ENCODE data around the gene NPPC. TPM values are rescaled to one million over a fixed set of nuclear protein-coding genes. Genes with fewer than 3 reads are reported as not detected.

Gene NPPC
- polyA plus RNA-seq, 1 of the 3 experiments (the other 2 are of a cell fraction) = not detected

GRCh38 chr2:231932985-231933915 is 7.1 kb upstream of the NPPC start:
- no peak for DNase-seq
- no peak for TF ChIP-seq PBX3 (IDR thresholded peaks at IDR 0.05)
- no peak for TF ChIP-seq TAF1 (IDR thresholded peaks at IDR 0.05; ENCODE audit: borderline replicate concordance, low read depth, low read length)
- TF ChIP-seq FOSL2 (IDR thresholded peaks at IDR 0.05; ENCODE audit: borderline replicate concordance, low read depth) = no peak
- TF ChIP-seq ZBTB33 (IDR thresholded peaks at IDR 0.05; ENCODE audit: borderline replicate concordance, low read depth) = no peak
- no peak for TF ChIP-seq TEAD4 (IDR thresholded peaks at IDR 0.05; ENCODE audit: borderline replicate concordance, insufficient read depth)
- no peak for TF ChIP-seq GABPA (IDR thresholded peaks at IDR 0.05; ENCODE audit: low read depth)
- no peak; the same call in 1 of the 2 replicates for TF ChIP-seq CTCF (IDR thresholded peaks at IDR 0.05)
- no peak for TF ChIP-seq EP300 (IDR thresholded peaks at IDR 0.05; ENCODE audit: borderline replicate concordance in 1 of 2, low read depth in 1 of 2, low read length in 1 of 2)
- no peak for TF ChIP-seq EZH2phosphoT487 (IDR thresholded peaks at IDR 0.05; ENCODE audit: borderline replicate concordance, low read depth)
- H3K4me3 ChIP-seq (ENCODE audit: low read depth in 2 of 2, low read length in 1 of 2) = no peak overlapping the region
- H3K9me3 ChIP-seq = no peaks in the 10 kb centered on the region
- H3K9ac ChIP-seq = no peak overlapping the region
- H2AFZ ChIP-seq (ENCODE audit: low read depth) = no peak overlapping the region
- 65% methylated on average over 12 of the region's 15 CpGs for WGBS (ENCODE audit: low lambda C conversion rate)
- no peaks in the 10 kb centered on the region for H3K36me3 ChIP-seq (replicated peaks in 1 of 2; ENCODE audit: control insufficient read depth in 1 of 2, insufficient read depth in 2 of 2, low read length in 1 of 2)
- no peaks in the 10 kb centered on the region for H4K20me1 ChIP-seq (ENCODE audit: insufficient read depth)
- H3K79me2 ChIP-seq (ENCODE audit: insufficient read depth) = no peaks in the 10 kb centered on the region
- ChIA-PET POLR2A (no interaction called here), CTCF (interaction anchor here (1.4 to 2.8 kb wide), 2 partner anchors 9 to 393 kb away, joined by 3 to 26 read pairs; no protein-coding TSS in a partner anchor)
- H3K4me2 ChIP-seq = no peak overlapping the region
- H3F3A ChIP-seq (replicated peaks; ENCODE audit: insufficient read depth) = no peaks in the 10 kb centered on the region
- no peak overlapping the region for H3K27ac ChIP-seq (ENCODE audit: low read depth in 2 of 2, low read length in 1 of 2)
- H3K27me3 ChIP-seq (ENCODE audit: insufficient read depth) = peaks cover 9% of the 10 kb centered on the region
- H3K4me1 ChIP-seq (ENCODE audit: control insufficient read depth in 1 of 2, insufficient read depth in 2 of 2, low read depth in 1 of 2, low read length in 1 of 2) = no peaks in the 10 kb centered on the region; a peak in 1 of 4 replicates
- H3K9me2 ChIP-seq = no peaks in the 10 kb centered on the region

- peaks cover 15% of the 10 kb centered on the region for H3K27me3 ChIP-seq (ENCODE audit: insufficient read depth)
- CTCF ChIA-PET = no interaction called here
- TF ChIP-seq GABPA (IDR thresholded peaks at IDR 0.05; ENCODE audit: low read depth) = no peak
- no peak for TF ChIP-seq YY1 (IDR thresholded peaks at IDR 0.05; ENCODE audit: low read depth)
- no peak for TF ChIP-seq ZBTB33 (IDR thresholded peaks at IDR 0.05; ENCODE audit: borderline replicate concordance, low read depth)
- no peak for TF ChIP-seq SMC3 (IDR thresholded peaks at IDR 0.05; ENCODE audit: low read depth, low read length)
- TF ChIP-seq USF2 (IDR thresholded peaks at IDR 0.05; ENCODE audit: borderline replicate concordance, low read depth, low read length) = no peak
- TF ChIP-seq PBX3 (IDR thresholded peaks at IDR 0.05) = no peak
- no peak for TF ChIP-seq JUND (IDR thresholded peaks at IDR 0.05)
- TF ChIP-seq NRF1 (IDR thresholded peaks at IDR 0.05; ENCODE audit: low read depth, low read length) = no peak
- TF ChIP-seq RAD21 (IDR thresholded peaks at IDR 0.05; ENCODE audit: low read length) = no peak
- no peak for TF ChIP-seq POLR2AphosphoS5 (IDR thresholded peaks at IDR 0.05; ENCODE audit: low read depth, low read length)
These were observed 6.4 kb upstream of the NPPC start for GRCh38 chr2:231932711-231932970.

More at GRCh38 chr2:231932711-231932970, 6.4 kb upstream of the NPPC start:
- Histone ChIP-seq H3K9ac (no peak overlapping the region), H3K9me3 (no peaks in the 10 kb centered on the region), H3K9me2 (no peaks in the 10 kb centered on the region), H4K20me1 (ENCODE audit: insufficient read depth) (no peaks in the 10 kb centered on the region), H3K27ac (ENCODE audit: low read depth in 2 of 2, low read length in 1 of 2) (no peak overlapping the region), H3K79me2 (ENCODE audit: insufficient read depth) (no peaks in the 10 kb centered on the region), H3K4me1 (ENCODE audit: control insufficient read depth in 1 of 2, insufficient read depth in 2 of 2, low read depth in 1 of 2, low read length in 1 of 2) (no peaks in the 10 kb centered on the region; a peak in 1 of 4 replicates), H3K36me3 (replicated peaks in 1 of 2; ENCODE audit: control insufficient read depth in 1 of 2, insufficient read depth in 2 of 2, low read length in 1 of 2) (no peaks in the 10 kb centered on the region), H3F3A (replicated peaks; ENCODE audit: insufficient read depth) (no peaks in the 10 kb centered on the region), H3K4me3 (ENCODE audit: low read depth in 2 of 2, low read length in 1 of 2) (no peak overlapping the region), H2AFZ (ENCODE audit: low read depth) (no peak overlapping the region), H3K4me2 (no peak overlapping the region)
- 58% methylated on average over 3 of the region's 3 CpGs for WGBS (ENCODE audit: low lambda C conversion rate)
- POLR2A ChIA-PET = no interaction called here
- no peak for DNase-seq
